NCI-H1694 (cell line): Measurements from ENCODE around the gene ALMS1.
"Not testable (repeated sequence)": the region's sequence is repeated elsewhere in the genome, so short reads cannot be mapped to it uniquely, and the experiment has no call there.

ENCODE experiments used
- DNase-seq: peaks from one replicate; lab custom pipeline; 2025; lab: John Stamatoyannopoulos, UW

ALMS1 gene

GRCh38 chr2:73385504-73386341, at the start of gene ALMS1:
TSS of gene ALMS1 (plus strand) at chr2:73385836. CDS start at chr2:73385869, 33 bp downstream.
- peak; percentile 70 for DNase-seq

DNA sequence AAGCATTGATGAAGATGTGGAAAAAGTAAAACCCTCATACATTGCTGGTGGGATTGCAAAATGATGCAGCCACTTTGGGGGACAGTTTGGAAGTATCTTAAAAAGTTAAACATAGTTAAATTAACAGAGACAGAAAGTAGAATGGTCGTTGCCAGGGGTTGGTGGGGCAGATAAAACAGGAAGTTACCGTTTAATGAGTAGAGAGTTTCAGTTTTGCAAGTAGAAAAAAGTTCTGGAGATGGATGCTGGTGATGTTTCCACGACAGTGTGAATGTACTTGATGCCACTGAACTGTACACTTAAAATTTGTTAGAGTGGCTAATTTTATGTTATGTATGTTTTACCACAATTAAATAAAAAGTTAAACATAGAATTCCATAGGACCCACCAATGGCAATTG, 47.8 kb upstream of the ALMS1 start:
- DNase-seq, result no peak

GRCh38 chr2:73339201-73339600, 46.4 kb upstream of the ALMS1 start:
- DNase-seq, result no peak

DNA sequence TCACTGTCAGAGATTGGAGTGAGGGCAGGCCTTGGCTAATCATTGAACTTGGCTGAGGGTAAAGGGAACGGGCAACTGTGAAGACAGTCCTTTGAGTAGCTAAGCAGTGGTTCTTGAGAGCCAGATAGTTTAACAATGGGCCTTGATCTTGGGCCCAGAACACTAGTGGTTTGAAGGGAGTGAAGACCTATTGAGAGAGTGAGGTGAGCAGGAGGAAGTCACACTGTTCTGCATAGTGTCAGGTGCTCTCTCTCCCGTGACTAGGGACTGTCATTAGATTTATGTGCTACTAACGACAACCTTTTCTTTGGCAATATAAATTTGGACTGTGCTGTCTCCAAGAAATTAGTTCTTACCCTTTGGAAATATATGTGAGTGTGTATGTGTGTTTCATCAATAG, 44.6 kb upstream of the ALMS1 start:
- no peak for DNase-seq

DNA sequence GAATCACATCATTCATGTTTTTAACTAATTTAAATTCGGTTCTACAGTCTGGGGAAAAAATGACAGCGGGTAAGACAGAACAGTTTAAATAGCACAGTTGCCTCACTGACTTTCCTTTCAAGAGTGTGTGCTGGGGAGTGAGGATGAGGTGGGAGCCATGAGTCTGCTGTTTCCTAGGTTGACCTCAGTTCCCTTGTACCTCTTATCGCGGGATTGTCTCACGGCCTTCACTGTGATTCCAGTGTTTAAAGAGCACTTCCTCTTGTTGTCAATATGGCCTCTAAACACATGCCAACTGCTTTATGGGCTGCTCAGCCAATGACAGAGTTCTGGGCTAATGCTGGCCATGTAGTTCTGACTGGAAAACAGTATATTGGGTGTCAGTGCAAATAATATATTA, 41.6 kb upstream of the ALMS1 start:
- no peak for DNase-seq

GRCh38 chr2:73344747-73345146, 40.9 kb upstream of the ALMS1 start:
- DNase-seq, result not testable (repeated sequence)

DNA sequence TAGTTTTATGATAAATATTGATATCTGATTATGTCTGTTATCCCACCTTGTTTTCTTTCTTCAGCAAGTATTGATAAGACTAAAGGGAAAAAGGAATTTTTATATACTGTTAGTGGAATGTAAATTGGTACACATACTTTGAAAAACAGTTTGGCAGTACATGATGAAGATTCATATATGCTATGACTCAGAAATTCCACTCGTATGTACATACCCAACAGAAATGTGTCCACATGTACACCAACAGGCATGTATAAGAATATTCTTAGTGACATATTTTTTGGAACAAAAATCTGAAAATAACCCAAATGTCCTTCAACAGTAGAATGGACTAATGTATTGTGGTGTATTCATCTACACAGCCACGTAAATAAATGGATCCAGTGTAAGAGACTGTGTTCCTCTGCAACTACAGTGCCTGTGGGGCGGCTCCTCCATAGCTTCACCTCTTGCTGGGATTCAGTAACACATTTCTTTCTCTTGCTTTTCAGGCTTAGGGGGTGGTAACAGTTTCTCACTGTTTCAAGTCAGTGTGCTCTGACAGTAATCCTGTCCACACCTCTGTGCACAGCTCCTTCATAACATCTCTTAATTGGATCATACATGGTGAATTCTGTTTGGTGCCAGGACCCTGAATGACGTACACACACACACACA, 35.5 kb upstream of the ALMS1 start:
- DNase-seq, result no peak

DNA sequence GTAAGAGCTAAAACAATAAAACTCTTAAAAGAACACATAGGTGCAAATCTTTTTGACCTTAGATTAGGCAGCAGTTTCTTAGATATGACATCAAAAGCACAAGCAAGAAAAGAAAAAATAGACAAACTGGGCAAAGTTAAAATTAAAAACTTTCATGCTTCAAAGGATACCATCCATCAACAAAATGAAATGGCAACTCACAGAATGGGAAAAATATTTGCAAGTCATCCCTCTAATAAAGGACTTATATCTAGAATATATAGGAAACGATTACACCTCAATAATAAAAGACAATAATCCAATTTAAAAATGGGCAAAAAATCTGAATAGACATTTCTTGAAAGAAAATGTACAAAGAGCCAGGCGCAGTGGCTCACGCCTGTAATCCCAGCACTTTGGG, 29.5 kb upstream of the ALMS1 start:
- DNase-seq, result no peak

GRCh38 chr2:73359915-73360697, 25.5 kb upstream of the ALMS1 start:
- peak; percentile 16 for DNase-seq

DNA sequence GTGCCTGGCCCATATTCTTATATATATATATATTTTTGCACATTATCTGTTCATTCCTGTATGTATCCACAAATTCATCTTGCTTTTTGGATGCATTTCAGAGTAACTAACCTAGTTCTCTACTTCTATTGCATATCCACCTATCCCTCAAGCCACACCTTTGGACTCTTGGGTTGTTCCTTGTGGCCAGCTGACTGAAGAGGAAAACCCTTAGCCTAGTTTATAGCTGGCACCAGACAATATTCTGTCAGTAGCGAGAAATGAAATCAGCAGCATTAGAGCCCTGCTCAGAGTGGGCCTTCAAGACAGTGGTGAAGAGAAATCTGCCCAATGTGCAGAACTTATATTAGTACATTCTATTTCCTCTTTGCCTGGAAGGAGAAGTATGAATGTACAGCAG, 19.6 kb upstream of the ALMS1 start:
- DNase-seq, result no peak

DNA sequence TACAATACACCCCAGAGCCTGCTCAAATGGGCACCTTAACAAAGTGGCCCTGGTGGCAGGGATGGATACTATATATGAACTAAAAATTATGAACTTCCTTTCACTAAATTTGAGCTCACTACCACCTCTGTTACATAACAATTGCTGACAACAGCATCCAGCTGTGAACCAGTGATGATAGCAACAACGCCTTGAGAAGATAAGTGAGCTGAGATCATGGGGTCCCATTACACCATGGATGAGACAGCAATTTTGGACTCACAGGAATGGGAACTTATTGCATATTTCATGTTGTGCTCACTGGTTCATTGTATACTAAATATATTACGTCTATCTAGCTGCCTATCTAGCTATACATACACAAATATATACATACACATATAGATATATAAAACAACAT, 16.9 kb upstream of the ALMS1 start:
- DNase-seq, result no peak

DNA sequence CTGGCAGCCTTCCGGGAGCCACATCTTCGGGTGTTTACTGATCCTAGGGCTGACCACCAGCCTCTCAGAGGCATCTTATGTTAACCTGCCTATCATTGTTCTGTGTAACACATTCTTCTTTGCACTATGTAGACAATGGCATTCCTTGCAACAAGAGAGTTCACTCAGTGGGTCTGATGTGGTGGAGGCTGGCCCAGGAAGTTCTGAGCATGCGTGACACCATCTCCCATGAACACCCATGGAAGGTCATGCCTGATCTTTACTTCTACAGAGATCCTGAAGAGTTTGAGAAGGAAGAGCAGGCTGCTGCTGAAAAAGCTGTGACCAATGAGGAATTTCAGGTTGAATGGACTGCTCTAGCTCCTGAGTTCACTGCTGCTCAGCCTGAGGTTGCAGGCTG, 15.3 kb upstream of the ALMS1 start:
- DNase-seq, result no peak

- DNase-seq, result no peak
Observed at GRCh38 chr2:73373344-73373743, 12.3 kb upstream of the ALMS1 start.

- DNase-seq, result no peak
Observed at GRCh38 chr2:73374269-73374668, 11.4 kb upstream of the ALMS1 start.

DNA sequence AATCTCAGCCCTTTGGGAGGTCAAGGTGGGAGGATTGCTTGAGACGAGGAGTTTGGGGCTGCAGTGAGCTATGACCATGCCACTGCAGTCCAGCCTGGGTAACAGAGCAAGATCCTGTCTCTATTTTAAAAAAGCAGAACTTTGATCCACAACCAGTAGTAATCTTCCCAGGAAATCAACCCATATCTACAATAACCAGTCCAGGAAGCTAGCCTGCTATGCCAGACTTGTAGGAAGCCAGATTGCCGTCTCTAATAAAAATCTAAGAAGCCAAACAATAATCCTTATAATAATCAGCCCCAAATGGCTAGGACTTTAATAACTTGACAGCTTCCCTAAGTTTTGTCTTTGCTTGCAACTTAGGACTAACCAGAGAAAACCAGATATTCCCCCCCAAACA, 9.0 kb upstream of the ALMS1 start:
- DNase-seq, result no peak

DNA sequence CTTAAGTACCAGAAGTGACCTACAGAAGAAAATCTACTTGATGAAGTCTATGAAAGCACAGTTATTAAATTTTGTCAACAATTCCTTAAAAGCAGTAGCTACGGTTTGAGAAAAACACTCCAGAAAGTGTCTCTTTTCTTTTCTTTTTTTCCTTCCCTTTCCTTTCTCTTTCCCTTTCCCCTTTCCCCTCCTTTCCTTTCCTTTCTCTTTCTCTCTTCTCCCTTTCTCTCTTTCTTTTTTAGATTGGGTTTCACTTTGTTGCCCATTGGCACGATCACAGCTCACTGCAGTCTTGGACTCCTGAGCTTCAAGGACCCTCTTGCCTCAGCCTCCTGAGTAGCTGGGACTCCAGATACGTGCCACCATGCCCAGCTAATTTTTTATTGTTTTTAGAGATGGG, 2.6 kb upstream of the ALMS1 start:
- no peak for DNase-seq

GRCh38 chr2:73385123-73385503, 523 bp upstream of the ALMS1 start:
- DNase-seq, result no peak

DNA sequence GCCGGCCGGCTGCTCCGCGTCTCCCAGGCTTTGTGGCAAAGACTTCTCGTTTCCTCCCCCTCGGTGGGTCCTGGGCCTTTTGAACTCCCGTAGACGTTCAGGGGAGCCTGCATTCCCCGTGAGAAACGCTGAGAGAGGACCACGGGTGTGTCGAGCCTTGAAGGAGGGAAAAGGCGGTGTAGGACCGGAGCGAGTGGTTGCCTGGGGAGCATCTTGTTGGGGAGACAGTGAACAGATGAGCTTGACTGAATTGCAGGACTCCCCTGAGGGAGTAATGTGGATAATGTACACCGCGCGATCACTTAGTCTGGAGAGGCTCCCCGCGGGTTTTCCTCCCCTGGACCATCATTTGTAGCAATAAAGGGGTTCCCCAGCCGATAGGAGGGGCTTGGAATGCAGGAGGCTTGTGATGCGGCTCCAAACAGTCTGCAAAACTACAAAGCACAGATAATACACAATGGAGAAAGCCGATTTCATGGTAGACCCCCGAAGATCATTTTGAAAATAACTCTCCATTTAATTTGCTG, 769 bp downstream of the ALMS1 start:
- no peak for DNase-seq

- no peak for DNase-seq
Observed at GRCh38 chr2:73386894-73387636, 1.4 kb downstream of the ALMS1 start.

DNA sequence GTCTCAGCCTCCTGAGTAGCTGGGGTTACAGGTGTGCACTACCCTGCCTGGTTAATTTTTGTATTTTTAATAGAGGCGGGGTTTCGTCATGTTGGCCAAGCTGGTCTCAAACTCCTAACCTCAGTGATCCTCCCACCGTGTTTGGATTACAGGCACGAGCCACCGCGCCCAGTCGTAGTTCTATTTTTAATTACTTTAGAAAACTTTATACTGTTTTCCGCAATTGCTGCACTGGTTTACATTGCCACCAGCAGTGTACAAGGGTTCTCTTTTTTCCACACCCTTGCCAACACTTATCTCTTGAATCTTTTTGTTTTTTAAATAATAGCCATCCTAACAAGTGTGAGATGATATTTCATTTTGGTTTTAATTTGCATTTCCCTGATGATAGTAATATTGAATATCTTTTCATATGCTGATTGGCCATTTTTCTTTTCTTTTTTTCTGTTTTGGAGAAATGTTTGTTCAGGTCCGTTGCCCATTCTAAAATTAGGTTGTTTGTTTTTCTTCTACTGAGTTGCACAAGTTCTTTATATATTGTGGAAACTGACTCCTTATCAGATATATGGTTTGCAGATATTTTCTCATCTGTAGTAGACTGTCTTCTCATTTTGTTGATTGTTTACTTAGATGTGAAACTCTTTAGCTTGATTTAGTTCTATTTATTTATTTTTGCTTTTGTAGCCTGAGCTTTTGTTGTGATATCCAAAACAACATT, 16.9 kb downstream of the ALMS1 start:
- no peak for DNase-seq

- no peak for DNase-seq
Observed at GRCh38 chr2:73403237-73403636, 17.6 kb downstream of the ALMS1 start.
